ENCODE data around the gene PROKR1. TPM values are rescaled to one million over a fixed set of nuclear protein-coding genes. Genes with fewer than 3 reads are reported as not detected.

PROKR1 gene
- total RNA-seq, 1 experiment from 2014 or later, result 4.4 TPM

- no peak for TF ChIP-seq ZNF396 (CRISPR knock-in tag; IDR thresholded peaks at IDR 0.05; ENCODE audit: borderline replicate concordance)
- TF ChIP-seq EMX1 (CRISPR knock-in tag; IDR thresholded peaks at IDR 0.05), result no peak
- TF ChIP-seq USF1 (CRISPR knock-in tag; IDR thresholded peaks at IDR 0.05), result no peak
- TF ChIP-seq, protein P1, sequence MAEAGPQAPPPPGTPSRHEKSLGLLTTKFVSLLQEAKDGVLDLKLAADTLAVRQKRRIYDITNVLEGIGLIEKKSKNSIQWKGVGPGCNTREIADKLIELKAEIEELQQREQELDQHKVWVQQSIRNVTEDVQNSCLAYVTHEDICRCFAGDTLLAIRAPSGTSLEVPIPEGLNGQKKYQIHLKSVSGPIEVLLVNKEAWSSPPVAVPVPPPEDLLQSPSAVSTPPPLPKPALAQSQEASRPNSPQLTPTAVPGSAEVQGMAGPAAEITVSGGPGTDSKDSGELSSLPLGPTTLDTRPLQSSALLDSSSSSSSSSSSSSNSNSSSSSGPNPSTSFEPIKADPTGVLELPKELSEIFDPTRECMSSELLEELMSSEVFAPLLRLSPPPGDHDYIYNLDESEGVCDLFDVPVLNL (CRISPR knock-in tag; IDR thresholded peaks at IDR 0.05; ENCODE audit: borderline replicate concordance, low read depth), result no peak
- TF ChIP-seq ERG (CRISPR knock-in tag; IDR thresholded peaks at IDR 0.05), result no peak
- no peak for TF ChIP-seq FOXK1 (CRISPR knock-in tag; IDR thresholded peaks at IDR 0.05)
- no peak for TF ChIP-seq E2F1 (CRISPR knock-in tag; IDR thresholded peaks at IDR 0.05)
- TF ChIP-seq GABPB1 (CRISPR knock-in tag; IDR thresholded peaks at IDR 0.05), result no peak
- TF ChIP-seq TEAD4 (CRISPR knock-in tag; IDR thresholded peaks at IDR 0.05), result no peak
Measured at GRCh38 chr2:68653034-68653433, 9.7 kb downstream of the PROKR1 start (continued).

- TF ChIP-seq, protein P2, sequence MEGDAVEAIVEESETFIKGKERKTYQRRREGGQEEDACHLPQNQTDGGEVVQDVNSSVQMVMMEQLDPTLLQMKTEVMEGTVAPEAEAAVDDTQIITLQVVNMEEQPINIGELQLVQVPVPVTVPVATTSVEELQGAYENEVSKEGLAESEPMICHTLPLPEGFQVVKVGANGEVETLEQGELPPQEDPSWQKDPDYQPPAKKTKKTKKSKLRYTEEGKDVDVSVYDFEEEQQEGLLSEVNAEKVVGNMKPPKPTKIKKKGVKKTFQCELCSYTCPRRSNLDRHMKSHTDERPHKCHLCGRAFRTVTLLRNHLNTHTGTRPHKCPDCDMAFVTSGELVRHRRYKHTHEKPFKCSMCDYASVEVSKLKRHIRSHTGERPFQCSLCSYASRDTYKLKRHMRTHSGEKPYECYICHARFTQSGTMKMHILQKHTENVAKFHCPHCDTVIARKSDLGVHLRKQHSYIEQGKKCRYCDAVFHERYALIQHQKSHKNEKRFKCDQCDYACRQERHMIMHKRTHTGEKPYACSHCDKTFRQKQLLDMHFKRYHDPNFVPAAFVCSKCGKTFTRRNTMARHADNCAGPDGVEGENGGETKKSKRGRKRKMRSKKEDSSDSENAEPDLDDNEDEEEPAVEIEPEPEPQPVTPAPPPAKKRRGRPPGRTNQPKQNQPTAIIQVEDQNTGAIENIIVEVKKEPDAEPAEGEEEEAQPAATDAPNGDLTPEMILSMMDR (IDR thresholded peaks at IDR 0.05), result no peak
- TF ChIP-seq CREB1 (CRISPR knock-in tag; IDR thresholded peaks at IDR 0.05) (no peak), ATF6 (CRISPR knock-in tag; IDR thresholded peaks at IDR 0.05) (no peak), ATF3 (CRISPR knock-in tag; conservative IDR thresholded peaks at IDR 0.05) (no peak), PRRX2 (CRISPR knock-in tag; IDR thresholded peaks at IDR 0.05) (no peak), RORB (CRISPR knock-in tag; IDR thresholded peaks at IDR 0.05) (no peak)
- ATAC-seq (peak; percentile 66), DNase-seq (ENCODE audit: low spot score) (no peak)
- no peak overlapping the region for H3K27ac Mint-ChIP-seq
- H3K27me3 Mint-ChIP-seq (ENCODE audit: low read depth), result no peaks in the 10 kb centered on the region
- no peak overlapping the region for H3K4me3 Mint-ChIP-seq
- H3K9me3 Mint-ChIP-seq, result no peaks in the 10 kb centered on the region
- H3K4me1 Mint-ChIP-seq, result peaks cover 14% of the 10 kb centered on the region
- H3K36me3 Mint-ChIP-seq, result peaks cover 18% of the 10 kb centered on the region
- ChIA-PET POLR2A (interaction anchor here (1.1 kb wide), 1 partner anchor 9 kb away, joined by 7 read pairs; no protein-coding TSS in a partner anchor), CTCF (interaction anchor here (0.6 to 2.0 kb wide), 4 partner anchors 50 to 190 kb away, joined by 3 to 6 read pairs (median 4); no protein-coding TSS in a partner anchor)
Measured at GRCh38 chr2:68653538-68653982, 10.2 kb downstream of the PROKR1 start.

GRCh38 chr2:68658266-68658665 lies 14.9 kb downstream of the PROKR1 start:
- Mint-ChIP-seq H3K4me1 (peaks cover 15% of the 10 kb centered on the region), H3K27ac (no peak overlapping the region), H3K4me3 (no peak overlapping the region), H3K9me3 (no peaks in the 10 kb centered on the region), H3K36me3 (peaks cover 18% of the 10 kb centered on the region), H3K27me3 (ENCODE audit: low read depth) (no peaks in the 10 kb centered on the region)
- ATAC-seq (no peak), DNase-seq (ENCODE audit: low spot score) (no peak)
- TF ChIP-seq ATF6 (CRISPR knock-in tag; IDR thresholded peaks at IDR 0.05) (no peak), ATF1 (CRISPR knock-in tag; IDR thresholded peaks at IDR 0.05) (no peak), ATF3 (CRISPR knock-in tag; conservative IDR thresholded peaks at IDR 0.05) (no peak)
- TF ChIP-seq, protein P3, sequence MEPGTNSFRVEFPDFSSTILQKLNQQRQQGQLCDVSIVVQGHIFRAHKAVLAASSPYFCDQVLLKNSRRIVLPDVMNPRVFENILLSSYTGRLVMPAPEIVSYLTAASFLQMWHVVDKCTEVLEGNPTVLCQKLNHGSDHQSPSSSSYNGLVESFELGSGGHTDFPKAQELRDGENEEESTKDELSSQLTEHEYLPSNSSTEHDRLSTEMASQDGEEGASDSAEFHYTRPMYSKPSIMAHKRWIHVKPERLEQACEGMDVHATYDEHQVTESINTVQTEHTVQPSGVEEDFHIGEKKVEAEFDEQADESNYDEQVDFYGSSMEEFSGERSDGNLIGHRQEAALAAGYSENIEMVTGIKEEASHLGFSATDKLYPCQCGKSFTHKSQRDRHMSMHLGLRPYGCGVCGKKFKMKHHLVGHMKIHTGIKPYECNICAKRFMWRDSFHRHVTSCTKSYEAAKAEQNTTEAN (CRISPR knock-in tag; IDR thresholded peaks at IDR 0.05), result no peak
- TF ChIP-seq, protein P4, sequence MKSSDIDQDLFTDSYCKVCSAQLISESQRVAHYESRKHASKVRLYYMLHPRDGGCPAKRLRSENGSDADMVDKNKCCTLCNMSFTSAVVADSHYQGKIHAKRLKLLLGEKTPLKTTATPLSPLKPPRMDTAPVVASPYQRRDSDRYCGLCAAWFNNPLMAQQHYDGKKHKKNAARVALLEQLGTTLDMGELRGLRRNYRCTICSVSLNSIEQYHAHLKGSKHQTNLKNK (CRISPR knock-in tag; IDR thresholded peaks at IDR 0.05), result no peak
- ChIA-PET CTCF (interaction anchor here (1.0 kb wide), 1 partner anchor 63 kb away, joined by 4 read pairs; no protein-coding TSS in a partner anchor), POLR2A (no interaction called here)

Measured in WTC11 (cell line).